ENCODE measurements around the gene TXNDC12.
"Not testable (repeated sequence)": the region's sequence is repeated elsewhere in the genome, so short reads cannot be mapped to it uniquely, and the experiment has no call there.

The TXNDC12 gene

DNA sequence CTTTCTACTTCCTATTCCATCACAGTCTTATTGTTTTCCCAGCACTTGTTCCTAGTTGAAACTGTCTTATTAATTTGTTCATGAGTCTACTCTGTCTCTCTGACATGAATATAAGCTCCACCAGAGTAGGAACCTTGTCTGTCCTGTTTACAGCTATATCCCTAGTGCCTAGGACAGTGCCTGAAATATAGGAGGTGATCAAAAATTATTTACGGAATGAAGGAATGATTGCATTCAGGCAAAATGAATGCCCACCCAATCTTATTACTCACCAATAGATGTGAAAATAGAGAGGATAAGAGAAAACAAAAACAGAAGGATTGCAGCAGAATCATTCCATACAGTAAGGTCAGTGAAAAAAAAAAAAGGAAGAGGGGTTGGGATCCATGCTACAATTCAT lies 1.1 kb downstream of the TXNDC12 start:
- H3K27ac ChIP-seq = no peak overlapping the region
- peaks cover 79% of the 10 kb centered on the region for H4K20me1 ChIP-seq
- peak overlapping the region; percentile 89 for H3K4me3 ChIP-seq
- H3K9me3 ChIP-seq = no peaks in the 10 kb centered on the region
- H3K9ac ChIP-seq = peak overlapping the region; percentile 90
- H3K36me3 ChIP-seq = peaks cover 31% of the 10 kb centered on the region
- H3K4me2 ChIP-seq = peak overlapping the region; percentile 92
- H3K27me3 ChIP-seq = no peaks in the 10 kb centered on the region
- peaks cover 36% of the 10 kb centered on the region for H3K4me1 ChIP-seq
- TF ChIP-seq Cebpa-rat (IDR thresholded peaks at IDR 0.05) = no peak

DNA sequence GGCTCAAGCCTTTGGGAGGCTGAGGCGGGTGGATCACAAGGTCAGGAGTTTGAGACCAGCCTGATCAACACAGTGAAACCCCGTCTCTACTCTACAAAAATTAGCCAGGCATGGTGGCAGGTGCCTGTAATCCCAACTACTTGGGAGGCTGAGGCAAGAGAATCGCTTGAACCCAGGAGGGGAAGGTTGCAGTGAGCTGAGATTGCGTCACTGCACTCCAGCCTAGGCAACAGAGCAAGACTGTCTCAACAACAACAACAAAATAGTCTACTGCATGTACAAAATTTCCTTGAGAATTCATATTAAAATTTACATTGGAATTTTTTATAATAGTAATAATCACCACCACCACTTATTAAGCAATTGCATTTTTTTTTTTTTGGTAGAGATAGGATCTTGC lies 5.7 kb downstream of the TXNDC12 start:
- H3K9ac ChIP-seq, H3K27me3 ChIP-seq, H3K4me2 ChIP-seq, H3K27ac ChIP-seq, H3K4me3 ChIP-seq, H3K9me3 ChIP-seq: not testable (repeated sequence)
- Histone ChIP-seq H3K4me1 (peaks cover 16% of the 10 kb centered on the region), H4K20me1 (peaks cover 74% of the 10 kb centered on the region), H3K36me3 (peaks cover 62% of the 10 kb centered on the region)

DNA sequence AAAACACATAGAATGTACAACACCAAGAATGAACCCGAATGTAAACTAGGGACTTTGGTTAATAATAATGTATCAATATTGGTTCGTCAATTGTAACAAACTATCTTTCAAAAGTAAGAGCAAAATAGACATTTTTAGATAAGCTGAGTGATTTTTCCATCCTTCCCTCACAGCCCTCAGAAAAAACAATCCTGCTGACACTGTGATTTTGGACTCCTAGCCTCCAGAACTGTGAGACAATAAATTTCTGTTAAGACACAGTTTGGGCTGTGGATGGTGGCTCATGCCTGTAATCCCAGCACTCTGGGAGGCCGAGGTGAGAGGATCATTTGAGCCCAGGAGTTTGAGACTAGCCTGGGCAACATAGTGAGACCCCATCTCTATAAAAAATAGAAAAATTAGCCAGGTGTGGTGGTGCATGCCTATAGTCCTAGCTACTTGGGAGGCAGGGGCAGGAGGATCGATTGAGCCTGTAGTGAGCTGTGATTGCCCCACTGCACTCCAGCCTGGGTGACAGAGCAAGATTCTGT lies 9.3 kb downstream of the TXNDC12 start:
- H3K27me3 ChIP-seq, H3K4me2 ChIP-seq, H3K9me3 ChIP-seq, H3K27ac ChIP-seq, H3K4me3 ChIP-seq, H3K4me1 ChIP-seq, H3K9ac ChIP-seq: not testable (repeated sequence)
- Histone ChIP-seq H3K36me3 (peaks cover 74% of the 10 kb centered on the region), H4K20me1 (peaks cover 70% of the 10 kb centered on the region)

DNA sequence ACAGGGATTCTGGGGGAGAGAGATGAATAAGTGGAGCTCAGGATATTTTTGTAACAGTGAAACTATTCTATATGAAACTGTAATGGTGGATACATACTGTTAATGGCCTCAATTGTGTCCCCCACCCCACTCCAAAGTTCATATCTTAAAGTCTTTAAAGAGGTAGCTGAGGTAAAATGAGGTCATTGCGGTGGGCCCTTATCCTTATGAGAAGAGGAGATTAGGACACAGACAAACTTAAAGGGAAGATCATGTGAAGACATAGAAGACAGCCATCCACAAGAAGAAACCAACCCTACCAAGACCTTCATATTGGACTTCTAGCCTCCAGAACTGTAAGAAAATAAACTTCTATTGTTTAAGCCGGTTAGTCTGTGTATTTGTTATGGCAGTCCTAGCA lies 9.8 kb downstream of the TXNDC12 start:
- H3K36me3 ChIP-seq = peaks cover 79% of the 10 kb centered on the region
- H3K9ac ChIP-seq = no peak overlapping the region
- no peak overlapping the region for H3K4me2 ChIP-seq
- H3K4me1 ChIP-seq = no peaks in the 10 kb centered on the region
- no peak overlapping the region for H3K27ac ChIP-seq
- no peaks in the 10 kb centered on the region for H3K27me3 ChIP-seq
- H3K9me3 ChIP-seq = peaks cover 8% of the 10 kb centered on the region
- peaks cover 65% of the 10 kb centered on the region for H4K20me1 ChIP-seq
- no peak for TF ChIP-seq Cebpa-rat (IDR thresholded peaks at IDR 0.05)
- no peak overlapping the region for H3K4me3 ChIP-seq

DNA sequence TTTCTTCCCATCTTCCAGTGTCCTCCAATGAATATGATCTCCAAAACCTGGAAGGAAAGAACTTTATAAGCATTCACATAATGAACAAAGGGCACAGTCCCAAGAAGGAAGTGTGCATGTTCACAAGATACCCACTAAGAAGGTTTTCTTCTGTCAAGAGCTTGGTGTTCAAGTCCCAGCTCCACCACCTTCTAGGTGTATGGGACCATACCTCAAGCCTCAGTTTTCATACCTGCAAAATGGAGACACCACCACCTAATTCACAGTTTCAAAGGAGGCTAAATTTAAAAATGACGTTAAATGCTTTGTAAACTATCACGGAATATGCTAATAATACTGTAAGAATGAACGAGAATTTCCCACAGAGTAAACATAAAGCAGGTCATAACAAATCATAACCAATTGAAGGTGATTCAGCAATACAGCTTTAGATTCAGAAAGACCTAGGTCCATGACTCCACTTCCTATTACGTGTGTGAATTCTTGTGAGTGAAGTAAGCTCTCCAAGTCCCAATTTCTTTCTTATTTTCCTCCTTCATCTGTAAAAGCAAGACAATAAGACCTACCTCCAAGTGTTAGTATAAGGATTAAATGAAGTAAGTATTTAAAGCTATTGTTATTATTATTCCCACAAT lies 13.3 kb downstream of the TXNDC12 start:
- no peak overlapping the region for H3K4me3 ChIP-seq
- H3K4me1 ChIP-seq = no peaks in the 10 kb centered on the region
- no peak for TF ChIP-seq Cebpa-rat (IDR thresholded peaks at IDR 0.05)
- no peak overlapping the region for H3K4me2 ChIP-seq
- H3K27me3 ChIP-seq = no peaks in the 10 kb centered on the region
- no peak overlapping the region for H3K9ac ChIP-seq
- peaks cover 47% of the 10 kb centered on the region for H4K20me1 ChIP-seq
- H3K36me3 ChIP-seq = peaks cover 91% of the 10 kb centered on the region
- no peak overlapping the region for H3K27ac ChIP-seq
- no peaks in the 10 kb centered on the region for H3K9me3 ChIP-seq

DNA sequence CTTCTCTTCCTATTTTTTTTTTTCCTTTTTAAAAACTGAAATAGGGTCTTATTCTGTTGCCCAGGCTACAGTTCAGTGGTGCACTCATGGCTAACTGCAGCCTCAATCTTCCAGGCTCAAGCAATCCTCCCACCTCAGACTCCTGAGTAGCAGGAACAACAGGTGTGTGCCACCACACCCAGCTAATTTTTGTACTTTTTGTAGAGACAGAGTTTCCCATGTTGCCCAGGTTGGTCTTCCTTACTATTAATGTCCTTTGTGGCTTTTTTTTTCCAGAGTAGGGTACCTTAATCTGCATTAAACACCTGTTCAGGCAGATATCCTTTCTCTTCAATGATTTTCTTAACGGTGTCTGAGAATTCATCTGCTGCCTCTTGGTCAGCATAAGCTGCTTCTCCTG lies 17.1 kb downstream of the TXNDC12 start:
- no peak overlapping the region for H3K27ac ChIP-seq
- no peak overlapping the region for H3K4me2 ChIP-seq

DNA sequence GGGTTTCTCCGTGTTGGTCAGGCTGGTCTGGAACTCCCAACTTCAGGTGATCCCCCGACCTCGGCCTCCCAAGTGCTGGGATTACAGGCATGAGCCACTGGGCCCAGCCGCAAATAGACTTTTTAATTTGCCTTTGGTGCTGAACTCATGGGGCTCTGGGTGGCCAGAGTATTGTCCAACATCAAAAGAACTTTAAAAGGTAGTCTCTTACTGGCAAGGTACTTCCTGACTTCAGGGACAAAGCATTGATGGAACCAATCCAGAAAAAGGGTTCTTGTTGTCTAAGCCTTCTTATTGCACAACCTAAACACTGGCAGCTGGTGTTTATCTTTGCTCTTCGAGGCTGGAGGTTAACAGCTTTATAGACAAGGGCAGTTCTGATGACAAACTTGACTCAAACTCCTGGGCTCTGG lies 17.6 kb downstream of the TXNDC12 start:
- Histone ChIP-seq H3K4me1 (peaks cover 8% of the 10 kb centered on the region), H3K4me2 (no peak overlapping the region), H3K9ac (no peak overlapping the region), H3K27ac (no peak overlapping the region), H4K20me1 (peaks cover 20% of the 10 kb centered on the region), H3K4me3 (no peak overlapping the region), H3K27me3 (no peaks in the 10 kb centered on the region), H3K9me3 (no peaks in the 10 kb centered on the region), H3K36me3 (peaks cover 72% of the 10 kb centered on the region)
- TF ChIP-seq Cebpa-rat (IDR thresholded peaks at IDR 0.05) = peak; percentile 19; the same call in 1 of the 2 replicates

More for the DNA sequence above, 17.1 kb downstream of the TXNDC12 start:
- no peak overlapping the region for H3K9ac ChIP-seq
- peaks cover 6% of the 10 kb centered on the region; the same call in 1 of the 2 replicates for H3K4me1 ChIP-seq
- no peak overlapping the region for H3K4me3 ChIP-seq
- peaks cover 77% of the 10 kb centered on the region for H3K36me3 ChIP-seq
- no peak for TF ChIP-seq Cebpa-rat (IDR thresholded peaks at IDR 0.05)
- no peaks in the 10 kb centered on the region for H3K9me3 ChIP-seq
- no peaks in the 10 kb centered on the region for H3K27me3 ChIP-seq
- H4K20me1 ChIP-seq = peaks cover 20% of the 10 kb centered on the region

DNA sequence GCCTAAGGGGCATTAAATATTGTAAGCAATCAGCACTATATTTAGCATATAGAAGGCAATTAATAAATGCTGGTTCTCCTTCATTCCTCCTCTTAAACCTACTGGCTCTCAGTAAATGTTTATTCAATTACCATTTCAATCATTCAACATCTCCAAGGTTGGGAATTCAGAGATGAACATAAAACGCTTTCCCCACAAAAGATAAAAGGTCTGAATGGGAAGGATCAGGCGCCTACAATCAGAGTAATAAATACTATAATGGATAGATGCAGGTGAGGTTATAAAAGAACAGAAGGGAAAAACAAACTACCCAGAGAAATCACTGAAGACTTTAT lies 21.0 kb downstream of the TXNDC12 start:
- no peak for TF ChIP-seq Cebpa-rat (IDR thresholded peaks at IDR 0.05)
- H3K4me1 ChIP-seq = peaks cover 30% of the 10 kb centered on the region
- no peaks in the 10 kb centered on the region for H3K27me3 ChIP-seq
- peak overlapping the region; percentile 94 for H3K4me2 ChIP-seq
- no peak overlapping the region for H3K9ac ChIP-seq
- peak overlapping the region; percentile 92 for H3K4me3 ChIP-seq
- no peaks in the 10 kb centered on the region for H3K9me3 ChIP-seq
- H3K27ac ChIP-seq = peak overlapping the region; percentile 94; the same call in 1 of the 2 replicates
- H4K20me1 ChIP-seq = peaks cover 44% of the 10 kb centered on the region
- H3K36me3 ChIP-seq = peaks cover 61% of the 10 kb centered on the region

DNA sequence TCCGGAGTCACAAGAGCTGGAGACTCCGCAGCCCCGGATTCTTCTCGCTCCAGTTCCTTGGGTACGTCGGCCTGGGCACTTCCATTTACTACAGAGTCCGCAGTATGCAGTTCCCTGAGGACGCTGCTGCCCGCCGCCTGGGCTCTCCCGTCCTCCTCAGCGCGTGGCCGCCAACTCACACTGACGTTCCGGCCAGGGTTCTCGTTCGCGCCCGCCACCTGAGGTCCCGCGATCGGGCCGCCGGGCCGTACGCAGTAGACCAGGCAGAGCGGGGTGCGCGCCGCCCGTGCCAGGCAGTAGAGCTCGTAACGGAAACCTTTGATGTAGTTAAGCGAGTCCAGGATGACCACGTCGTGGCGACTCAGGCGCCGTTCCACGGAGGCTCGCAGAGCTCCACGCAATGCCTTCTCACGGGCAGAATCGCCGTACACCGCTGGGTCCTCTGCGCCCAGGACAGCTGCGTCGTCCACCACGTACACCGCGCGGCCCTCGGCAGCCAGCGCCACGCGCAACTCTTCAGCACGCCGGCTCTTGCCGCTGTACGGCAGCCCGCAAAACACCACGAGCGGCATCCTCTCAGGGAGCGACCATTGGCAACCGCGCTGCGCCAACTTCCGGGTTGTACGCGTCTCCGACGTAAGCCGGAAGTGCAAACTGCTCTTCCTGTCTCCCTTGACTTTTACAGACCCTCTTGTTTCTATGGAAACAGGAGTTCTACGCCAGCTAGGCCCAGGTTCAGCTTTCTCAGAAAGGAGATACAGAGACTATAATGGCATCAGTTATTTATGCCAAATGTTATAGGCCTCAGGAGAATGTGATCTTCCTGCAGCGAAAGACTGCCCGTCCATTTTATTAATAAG lies 21.6 kb downstream of the TXNDC12 start, which contains the start of gene KTI12:
Gene KTI12, minus strand, starts transcription at position 621 of the 860 bp plus-strand sequence. Its CDS starts 49 bp downstream, at position 572.
- Histone ChIP-seq H3K4me1 (peaks cover 30% of the 10 kb centered on the region), H4K20me1 (peaks cover 48% of the 10 kb centered on the region), H3K4me3 (peak within 1 kb of the TSS; percentile 92), H3K27me3 (no peaks in the 10 kb centered on the region), H3K27ac (peak within 1 kb of the TSS; percentile 94), H3K9ac (peak within 1 kb of the TSS; percentile 96), H3K9me3 (no peaks in the 10 kb centered on the region), H3K36me3 (peaks cover 55% of the 10 kb centered on the region), H3K4me2 (peak within 1 kb of the TSS; percentile 94)
- TF ChIP-seq Cebpa-rat (IDR thresholded peaks at IDR 0.05) = no peak

DNA sequence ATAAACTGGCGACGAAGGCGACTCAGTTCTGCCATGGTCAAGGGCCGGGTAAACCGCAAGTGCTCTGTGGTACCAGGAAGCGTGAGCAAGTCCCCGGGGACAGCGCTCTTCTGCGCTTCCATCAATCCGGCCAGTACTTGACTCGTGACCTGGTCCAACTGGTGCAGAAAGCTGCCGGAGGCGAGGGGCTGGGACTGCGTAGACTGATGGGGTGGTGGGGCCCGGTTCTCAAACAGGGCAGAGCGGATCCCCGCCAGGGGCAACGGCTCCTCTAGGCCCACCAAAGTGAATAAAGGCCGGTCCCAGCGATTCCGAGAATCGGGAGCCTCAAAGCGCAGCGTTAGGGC lies 22.2 kb downstream of the TXNDC12 start:
- Histone ChIP-seq H3K4me1 (peaks cover 30% of the 10 kb centered on the region), H3K27ac (peak overlapping the region; percentile 94), H3K9ac (peak overlapping the region; percentile 96), H3K27me3 (no peaks in the 10 kb centered on the region), H3K9me3 (no peaks in the 10 kb centered on the region), H3K36me3 (peaks cover 53% of the 10 kb centered on the region), H4K20me1 (peaks cover 48% of the 10 kb centered on the region), H3K4me2 (peak overlapping the region; percentile 94), H3K4me3 (peak overlapping the region; percentile 92)
- TF ChIP-seq Cebpa-rat (IDR thresholded peaks at IDR 0.05) = no peak

Data from BLaER1 (cell line).